Neural cell (in vitro differentiated cells): ENCODE measurements around the gene PIGS. TPM values are rescaled to one million over a fixed set of nuclear protein-coding genes. Genes with fewer than 3 reads are reported as not detected.

Source experiments
- H2AFZ ChIP-seq: fragments of 200-600, 300-800 bp; sonication (generic), shearing (Covaris generic); 2 replicates; pipeline ENCODE4 v1.6.0; 2014; ENCODE audit warnings: low read depth, mild to moderate bottlenecking, antibody characterized with exemption, low read length, moderate library complexity
- H3F3A ChIP-seq: fragments of 200-600 bp; shearing (Covaris generic); 2 replicates; pipeline ENCODE4 v1.6.1; 2016; ENCODE audit warnings: mild to moderate bottlenecking, moderate library complexity, mixed read lengths, antibody characterized with exemption, low read length; ENCODE audit not compliant: insufficient read depth, poor library complexity, severe bottlenecking
- H3K27ac ChIP-seq: fragments of 200-600, 300-800 bp; sonication (generic), shearing (Covaris generic); 2 replicates; pipeline ENCODE4 v1.5.1; 2014; ENCODE audit warnings: mild to moderate bottlenecking, low read length, moderate library complexity
- H3K27me3 ChIP-seq: fragments of 300-800, 200-600 bp; sonication (generic), shearing (Covaris generic); 2 replicates; pipeline ENCODE4 v1.6.0; 2014; ENCODE audit warnings: mild to moderate bottlenecking, low read depth, low read length, moderate library complexity; ENCODE audit not compliant: insufficient read depth
- H3K36me3 ChIP-seq: fragments of 300-800, 200-600 bp; sonication (generic), shearing (Covaris generic); 2 replicates; pipeline ENCODE4 v1.5.1; 2014; ENCODE audit warnings: mild to moderate bottlenecking, antibody characterized with exemption, low read length, moderate library complexity; ENCODE audit not compliant: insufficient read depth
- H3K4me2 ChIP-seq: fragments of 300-800, 200-600 bp; sonication (generic), shearing (Covaris generic); 2 replicates; pipeline ENCODE4 v1.6.0; 2014; ENCODE audit warnings: mild to moderate bottlenecking, low read length
- H3K4me3 ChIP-seq: fragments of 300-800, 200-600 bp; sonication (generic), shearing (Covaris generic); 2 replicates; pipeline ENCODE4 v1.5.1; 2014; ENCODE audit warnings: mild to moderate bottlenecking, low read length, moderate library complexity
- H3K79me2 ChIP-seq: fragments of 200-600 bp; shearing (Covaris generic); replicated peaks from 2 replicates; pipeline ENCODE4 v1.6.0; 2014; ENCODE audit warnings: mild to moderate bottlenecking, low read length, moderate library complexity; ENCODE audit not compliant: insufficient read depth
- H3K9ac ChIP-seq: fragments of 300-800, 200-600 bp; sonication (generic), shearing (Covaris generic); 2 replicates; pipeline ENCODE4 v1.6.1; 2016; ENCODE audit warnings: mild to moderate bottlenecking, low read length, mixed read lengths
- H3K9me2 ChIP-seq: fragments of 200-600 bp; shearing (Covaris generic); 2 replicates; pipeline ENCODE4 v1.6.1; 2016; ENCODE audit warnings: mild to moderate bottlenecking, low read length, mixed read lengths; ENCODE audit not compliant: insufficient read depth
- H3K9me3 ChIP-seq: fragments of 200-600, 300-800 bp; sonication (generic), shearing (Covaris generic); 2 replicates; pipeline ENCODE4 v1.6.1; 2016; ENCODE audit warnings: mild to moderate bottlenecking, mixed run types, low read length, moderate library complexity, mixed read lengths
- H4K20me1 ChIP-seq: fragments of 200-600 bp; shearing (Covaris generic); 2 replicates; pipeline ENCODE4 v1.6.1; 2016; ENCODE audit warnings: mild to moderate bottlenecking, mixed run types; ENCODE audit not compliant: insufficient read depth
- EP300 ChIP-seq: fragments of 450-650 bp; conservative IDR thresholded peaks from 2 replicates; pipeline ENCODE4 v1.6.1; 2014; ENCODE audit warnings: antibody characterized with exemption, mild to moderate bottlenecking, moderate library complexity; ENCODE audit not compliant: poor library complexity, severe bottlenecking
- EZH2 ChIP-seq: fragments of 200-600, 300-800 bp; shearing (Covaris generic), sonication (generic); IDR thresholded peaks from 2 replicates; pipeline ENCODE4 v1.6.1; 2014; ENCODE audit warnings: antibody characterized with exemption, low read length, borderline replicate concordance, mild to moderate bottlenecking; ENCODE audit not compliant: insufficient read depth, poor library complexity, severe bottlenecking
- MXI1 ChIP-seq: fragments of 450-650 bp; conservative IDR thresholded peaks from 2 replicates; pipeline ENCODE4 v1.6.1; 2014; ENCODE audit warnings: antibody characterized with exemption, mild to moderate bottlenecking; ENCODE audit not compliant: poor library complexity, severe bottlenecking
- POLR2AphosphoS5 ChIP-seq: IDR thresholded peaks from 2 replicates; pipeline ENCODE4 v1.6.1; 2012
- RAD21 ChIP-seq: fragments of 450-650 bp; conservative IDR thresholded peaks from 2 replicates; pipeline ENCODE4 v1.6.1; 2014; ENCODE audit warnings: antibody characterized with exemption, mild to moderate bottlenecking, moderate library complexity
- REST ChIP-seq: IDR thresholded peaks from 2 replicates; pipeline ENCODE4 v1.6.1; 2012; ENCODE audit warnings: borderline replicate concordance
- SMC3 ChIP-seq: fragments of 450-650 bp; conservative IDR thresholded peaks from 2 replicates; pipeline ENCODE4 v1.6.1; 2014; ENCODE audit warnings: antibody characterized with exemption, mild to moderate bottlenecking, moderate library complexity; ENCODE audit not compliant: poor library complexity
- TAF1 ChIP-seq: IDR thresholded peaks from 2 replicates; pipeline ENCODE4 v1.6.1; 2012; ENCODE audit warnings: low read depth
- polyA plus RNA-seq: library from polyadenylated mRNA; depleted of rRNA; stranded (reverse); fragments of >200 nt; gene quantifications from 2 replicates; pipeline ENCODE4 v1.2.3, GENCODE V29; 2014
- TF ChIP-seq, protein P1 (sequence below): fragments of 450-650 bp; IDR thresholded peaks from 2 replicates; pipeline ENCODE4 v1.5.1; 2014; ENCODE audit warnings: antibody characterized with exemption, mild to moderate bottlenecking, moderate library complexity; ENCODE audit not compliant: poor library complexity, severe bottlenecking

Gene PIGS
- polyA plus RNA-seq, 1 donor from 2014 or later = 37.6 TPM

DNA sequence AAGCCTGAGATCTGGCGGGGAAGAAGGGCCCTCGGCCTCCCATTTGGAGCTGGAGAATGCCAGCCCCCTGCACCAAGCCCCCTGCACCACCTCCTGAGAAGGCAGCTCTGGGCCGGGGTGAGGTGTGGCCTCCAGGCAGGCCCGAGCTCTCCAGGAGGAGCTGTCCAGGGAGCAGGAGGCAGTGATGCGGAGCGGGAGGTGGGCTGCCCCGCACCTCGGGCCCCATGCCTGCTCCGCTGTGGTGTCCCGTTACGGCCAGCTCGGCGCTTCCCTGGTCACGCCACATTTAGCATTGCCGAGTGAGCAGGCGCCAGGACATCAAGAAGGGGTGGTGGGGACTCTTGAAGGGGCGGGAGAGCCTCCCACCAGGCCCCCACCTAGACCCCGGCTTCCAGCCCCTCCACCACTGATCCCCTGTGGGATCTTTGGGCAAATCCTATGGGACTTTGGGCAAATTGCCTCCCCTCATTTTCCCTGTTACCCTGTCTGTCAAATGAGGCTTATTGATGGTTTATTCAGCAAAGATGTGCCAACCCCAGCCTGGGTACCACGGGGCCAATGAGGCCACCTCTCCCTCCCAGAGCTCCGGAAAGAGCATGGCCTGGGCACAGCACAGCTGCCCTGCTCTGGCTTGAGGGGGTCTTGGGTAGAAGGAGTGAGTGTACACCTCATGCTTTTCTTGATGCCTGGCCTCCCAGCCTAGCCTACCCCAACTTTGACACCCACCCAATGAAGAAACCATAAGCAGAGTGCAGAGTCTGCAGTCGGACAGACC, 49.8 kb downstream of the PIGS start:
- H2AFZ ChIP-seq = no peak overlapping the region

DNA sequence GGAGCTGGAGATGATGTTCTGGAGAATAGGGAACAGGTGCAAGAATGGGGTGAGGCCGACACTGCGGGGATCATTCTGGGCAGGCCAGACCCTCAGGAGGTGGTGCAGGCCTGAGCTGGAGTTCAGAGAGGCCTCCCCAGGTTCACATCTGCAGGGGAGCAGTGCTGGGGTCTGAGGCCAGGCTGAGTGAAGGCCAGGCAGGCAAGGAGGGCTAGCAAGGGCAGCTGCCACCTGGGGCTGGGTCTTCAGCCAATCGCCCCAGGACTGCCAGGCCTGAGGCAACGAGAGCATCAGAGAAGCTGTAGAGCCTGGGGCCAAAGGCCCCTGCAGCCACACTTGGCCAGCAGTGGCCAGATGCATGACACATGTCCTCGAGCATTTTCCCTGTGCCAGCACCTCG, 50.6 kb downstream of the PIGS start:
- Histone ChIP-seq H3K27me3 (no peaks in the 10 kb centered on the region), H3K27ac (no peak overlapping the region), H3F3A (no peaks in the 10 kb centered on the region), H3K9me3 (peaks cover 3% of the 10 kb centered on the region), H3K4me2 (no peak overlapping the region), H3K9ac (no peak overlapping the region), H3K36me3 (no peaks in the 10 kb centered on the region), H4K20me1 (no peaks in the 10 kb centered on the region), H3K79me2 (no peaks in the 10 kb centered on the region), H3K4me3 (no peak overlapping the region), H3K9me2 (no peaks in the 10 kb centered on the region), H2AFZ (no peak overlapping the region)
- TF ChIP-seq EP300 = no peak
- no peak for TF ChIP-seq MXI1
- no peak for TF ChIP-seq SMC3
- TF ChIP-seq TAF1 = no peak
- TF ChIP-seq EZH2 = no peak
- TF ChIP-seq REST = no peak
- TF ChIP-seq POLR2AphosphoS5 = no peak
- no peak for TF ChIP-seq RAD21

More for the DNA sequence above, 49.8 kb downstream of the PIGS start:
- Histone ChIP-seq H3K9me2 (no peaks in the 10 kb centered on the region), H3K36me3 (no peaks in the 10 kb centered on the region), H3K27me3 (no peaks in the 10 kb centered on the region), H3K4me2 (no peak overlapping the region), H4K20me1 (no peaks in the 10 kb centered on the region), H3K79me2 (no peaks in the 10 kb centered on the region), H3K4me3 (no peak overlapping the region), H3F3A (no peaks in the 10 kb centered on the region), H3K27ac (no peak overlapping the region), H3K9me3 (no peaks in the 10 kb centered on the region), H3K9ac (no peak overlapping the region)
- no peak for TF ChIP-seq EP300
- TF ChIP-seq, protein P1, sequence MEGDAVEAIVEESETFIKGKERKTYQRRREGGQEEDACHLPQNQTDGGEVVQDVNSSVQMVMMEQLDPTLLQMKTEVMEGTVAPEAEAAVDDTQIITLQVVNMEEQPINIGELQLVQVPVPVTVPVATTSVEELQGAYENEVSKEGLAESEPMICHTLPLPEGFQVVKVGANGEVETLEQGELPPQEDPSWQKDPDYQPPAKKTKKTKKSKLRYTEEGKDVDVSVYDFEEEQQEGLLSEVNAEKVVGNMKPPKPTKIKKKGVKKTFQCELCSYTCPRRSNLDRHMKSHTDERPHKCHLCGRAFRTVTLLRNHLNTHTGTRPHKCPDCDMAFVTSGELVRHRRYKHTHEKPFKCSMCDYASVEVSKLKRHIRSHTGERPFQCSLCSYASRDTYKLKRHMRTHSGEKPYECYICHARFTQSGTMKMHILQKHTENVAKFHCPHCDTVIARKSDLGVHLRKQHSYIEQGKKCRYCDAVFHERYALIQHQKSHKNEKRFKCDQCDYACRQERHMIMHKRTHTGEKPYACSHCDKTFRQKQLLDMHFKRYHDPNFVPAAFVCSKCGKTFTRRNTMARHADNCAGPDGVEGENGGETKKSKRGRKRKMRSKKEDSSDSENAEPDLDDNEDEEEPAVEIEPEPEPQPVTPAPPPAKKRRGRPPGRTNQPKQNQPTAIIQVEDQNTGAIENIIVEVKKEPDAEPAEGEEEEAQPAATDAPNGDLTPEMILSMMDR = no peak
- no peak for TF ChIP-seq EZH2
- no peak for TF ChIP-seq RAD21
- TF ChIP-seq MXI1 = no peak
- no peak for TF ChIP-seq SMC3
- TF ChIP-seq POLR2AphosphoS5 = no peak
- no peak for TF ChIP-seq TAF1
- no peak for TF ChIP-seq REST
